Activated T-cell treated with anti-CD3 and anti-CD28 coated beads, Interleukin-2, amount 50 U/mL, for 4 hours (primary cell): ENCODE results near the gene SCAPER. TPM values are rescaled to one million over a fixed set of nuclear protein-coding genes. Genes with fewer than 3 reads are reported as not detected.
A peak's percentile ranks its signal among the peaks of the same experiment; 100 is the strongest.

ENCODE experiments used
- ATAC-seq, 2 donors: fragments of 200-7000 bp; cut with Tn5 transposase; one replicate each; pipeline ENCODE4 v1.10.0; 2021
- DNase-seq: peaks from one replicate; pipeline ENCODE4 v3.0.0-alpha.2; 2020
- H3K27me3 Mint-ChIP-seq: one replicate; pipeline ENCODE4 v1.8.0; 2021; ENCODE audit warnings: low read depth, mixed read lengths
- H3K36me3 Mint-ChIP-seq: one replicate; pipeline ENCODE4 v1.8.0; 2022; ENCODE audit warnings: mixed read lengths; ENCODE audit not compliant: insufficient read depth
- H3K4me1 Mint-ChIP-seq: one replicate; pipeline ENCODE4 v1.8.0; 2021; ENCODE audit warnings: low read depth, mixed read lengths
- H3K4me3 Mint-ChIP-seq: one replicate; pipeline ENCODE4 v1.8.0; 2021; ENCODE audit warnings: mild to moderate bottlenecking, moderate library complexity, mixed read lengths
- H3K9me3 Mint-ChIP-seq: one replicate; pipeline ENCODE4 v1.8.0; 2021; ENCODE audit warnings: mixed read lengths
- total RNA-seq, 3 donors: library from RNA; stranded (reverse); gene quantifications; one replicate each; pipeline ENCODE4 v1.2.1, GENCODE V29; 2021

Gene SCAPER
- total RNA-seq, 3 donors from 2014 or later = 13.0 to 14.8 (median 14.8) TPM

GRCh38 chr15:76336254-76337058 is 568.7 kb downstream of the SCAPER start, which contains the start of gene ISL2:
Gene ISL2 (plus strand): TSS chr15:76336773. CDS start chr15:76336884, 111 bp downstream.
- H3K9me3 Mint-ChIP-seq = no peaks in the 10 kb centered on the region
- H3K36me3 Mint-ChIP-seq = no peaks in the 10 kb centered on the region
- peak within 1 kb of the TSS; percentile 77 for H3K4me3 Mint-ChIP-seq
- H3K27me3 Mint-ChIP-seq = peaks cover 80% of the 10 kb centered on the region
- DNase-seq (peak; percentile 55), ATAC-seq (peak; percentile 8 to 13)
- H3K4me1 Mint-ChIP-seq = peaks cover 46% of the 10 kb centered on the region

- DNase-seq (no peak), ATAC-seq (no peak)
- Mint-ChIP-seq H3K9me3 (no peaks in the 10 kb centered on the region), H3K4me1 (peaks cover 40% of the 10 kb centered on the region), H3K4me3 (peak overlapping the region; percentile 77), H3K27me3 (peaks cover 78% of the 10 kb centered on the region), H3K36me3 (no peaks in the 10 kb centered on the region)
These were observed 569.6 kb downstream of the SCAPER start for GRCh38 chr15:76335307-76336253.

- Mint-ChIP-seq H3K4me3 (peak overlapping the region; percentile 6), H3K27me3 (peaks cover 76% of the 10 kb centered on the region), H3K4me1 (peaks cover 32% of the 10 kb centered on the region), H3K9me3 (no peaks in the 10 kb centered on the region), H3K36me3 (no peaks in the 10 kb centered on the region)
- no peak for ATAC-seq
- no peak for DNase-seq
These were observed 570.5 kb downstream of the SCAPER start for GRCh38 chr15:76334438-76335306.

- Mint-ChIP-seq H3K9me3 (no peaks in the 10 kb centered on the region), H3K36me3 (no peaks in the 10 kb centered on the region), H3K4me3 (no peak overlapping the region), H3K4me1 (peaks cover 29% of the 10 kb centered on the region), H3K27me3 (peaks cover 75% of the 10 kb centered on the region)
- no peak for DNase-seq
- ATAC-seq = peak in 1 of 2 donors; percentile 24
These were observed 571.3 kb downstream of the SCAPER start for GRCh38 chr15:76333720-76334437.

GRCh38 chr15:76333309-76333708 is 571.8 kb downstream of the SCAPER start:
- no peak for DNase-seq
- H3K27me3 Mint-ChIP-seq = peaks cover 73% of the 10 kb centered on the region
- no peak for ATAC-seq
- no peaks in the 10 kb centered on the region for H3K36me3 Mint-ChIP-seq
- H3K4me3 Mint-ChIP-seq = no peak overlapping the region
- peaks cover 23% of the 10 kb centered on the region for H3K4me1 Mint-ChIP-seq
- no peaks in the 10 kb centered on the region for H3K9me3 Mint-ChIP-seq

- ATAC-seq (no peak), DNase-seq (no peak)
- H3K27me3 Mint-ChIP-seq = peaks cover 78% of the 10 kb centered on the region
- H3K36me3 Mint-ChIP-seq = no peaks in the 10 kb centered on the region
- H3K9me3 Mint-ChIP-seq = no peaks in the 10 kb centered on the region
- H3K4me3 Mint-ChIP-seq = no peak overlapping the region
- H3K4me1 Mint-ChIP-seq = peaks cover 23% of the 10 kb centered on the region
These were observed 572.3 kb downstream of the SCAPER start for GRCh38 chr15:76332796-76333195.

GRCh38 chr15:76330080-76330680 is 575.0 kb downstream of the SCAPER start:
- Mint-ChIP-seq H3K4me3 (no peak overlapping the region), H3K36me3 (no peaks in the 10 kb centered on the region), H3K27me3 (peaks cover 64% of the 10 kb centered on the region), H3K4me1 (peaks cover 2% of the 10 kb centered on the region), H3K9me3 (no peaks in the 10 kb centered on the region)
- ATAC-seq (no peak), DNase-seq (no peak)

- no peaks in the 10 kb centered on the region for H3K36me3 Mint-ChIP-seq
- H3K27me3 Mint-ChIP-seq = peaks cover 61% of the 10 kb centered on the region
- no peaks in the 10 kb centered on the region for H3K9me3 Mint-ChIP-seq
- DNase-seq = no peak
- no peak overlapping the region for H3K4me3 Mint-ChIP-seq
- ATAC-seq = no peak
- H3K4me1 Mint-ChIP-seq = no peaks in the 10 kb centered on the region
These were observed 576.2 kb downstream of the SCAPER start for GRCh38 chr15:76328958-76329357.

GRCh38 chr15:76328106-76328696 is 576.9 kb downstream of the SCAPER start:
- H3K27me3 Mint-ChIP-seq = peaks cover 61% of the 10 kb centered on the region
- H3K4me3 Mint-ChIP-seq = no peak overlapping the region
- H3K36me3 Mint-ChIP-seq = no peaks in the 10 kb centered on the region
- H3K4me1 Mint-ChIP-seq = no peaks in the 10 kb centered on the region
- H3K9me3 Mint-ChIP-seq = no peaks in the 10 kb centered on the region
- DNase-seq (no peak), ATAC-seq (no peak)

- Mint-ChIP-seq H3K4me1 (no peaks in the 10 kb centered on the region), H3K9me3 (no peaks in the 10 kb centered on the region), H3K27me3 (peaks cover 64% of the 10 kb centered on the region), H3K4me3 (no peak overlapping the region), H3K36me3 (no peaks in the 10 kb centered on the region)
- no peak for ATAC-seq
- no peak for DNase-seq
These were observed 577.7 kb downstream of the SCAPER start for GRCh38 chr15:76327191-76328105.

GRCh38 chr15:76325704-76326103 is 579.4 kb downstream of the SCAPER start:
- ATAC-seq (no peak), DNase-seq (no peak)
- Mint-ChIP-seq H3K27me3 (peaks cover 63% of the 10 kb centered on the region), H3K4me1 (no peaks in the 10 kb centered on the region), H3K36me3 (no peaks in the 10 kb centered on the region), H3K9me3 (no peaks in the 10 kb centered on the region), H3K4me3 (no peak overlapping the region)

GRCh38 chr15:76324066-76324465 is 581.1 kb downstream of the SCAPER start:
- Mint-ChIP-seq H3K4me3 (no peak overlapping the region), H3K4me1 (no peaks in the 10 kb centered on the region), H3K27me3 (peaks cover 53% of the 10 kb centered on the region), H3K36me3 (no peaks in the 10 kb centered on the region), H3K9me3 (no peaks in the 10 kb centered on the region)
- DNase-seq = no peak
- ATAC-seq = no peak
